Hematopoietic multipotent progenitor cell treated with erythropoietin and hydrocortisone succinate and interleukin-3 and kit ligand, for 15 days (in vitro differentiated cells): ENCODE results near the gene UBE3C.
"Not testable (repeated sequence)": the region's sequence is repeated elsewhere in the genome, so short reads cannot be mapped to it uniquely, and the experiment has no call there.

ENCODE experiments used
- DNase-seq: peaks from one replicate; pipeline ENCODE4 v3.0.0-alpha.2; 2015; ENCODE audit warnings: low spot score

The UBE3C gene

GRCh38 chr7:157271991-157272324, 133.2 kb downstream of the UBE3C start:
- DNase-seq = no peak

DNA sequence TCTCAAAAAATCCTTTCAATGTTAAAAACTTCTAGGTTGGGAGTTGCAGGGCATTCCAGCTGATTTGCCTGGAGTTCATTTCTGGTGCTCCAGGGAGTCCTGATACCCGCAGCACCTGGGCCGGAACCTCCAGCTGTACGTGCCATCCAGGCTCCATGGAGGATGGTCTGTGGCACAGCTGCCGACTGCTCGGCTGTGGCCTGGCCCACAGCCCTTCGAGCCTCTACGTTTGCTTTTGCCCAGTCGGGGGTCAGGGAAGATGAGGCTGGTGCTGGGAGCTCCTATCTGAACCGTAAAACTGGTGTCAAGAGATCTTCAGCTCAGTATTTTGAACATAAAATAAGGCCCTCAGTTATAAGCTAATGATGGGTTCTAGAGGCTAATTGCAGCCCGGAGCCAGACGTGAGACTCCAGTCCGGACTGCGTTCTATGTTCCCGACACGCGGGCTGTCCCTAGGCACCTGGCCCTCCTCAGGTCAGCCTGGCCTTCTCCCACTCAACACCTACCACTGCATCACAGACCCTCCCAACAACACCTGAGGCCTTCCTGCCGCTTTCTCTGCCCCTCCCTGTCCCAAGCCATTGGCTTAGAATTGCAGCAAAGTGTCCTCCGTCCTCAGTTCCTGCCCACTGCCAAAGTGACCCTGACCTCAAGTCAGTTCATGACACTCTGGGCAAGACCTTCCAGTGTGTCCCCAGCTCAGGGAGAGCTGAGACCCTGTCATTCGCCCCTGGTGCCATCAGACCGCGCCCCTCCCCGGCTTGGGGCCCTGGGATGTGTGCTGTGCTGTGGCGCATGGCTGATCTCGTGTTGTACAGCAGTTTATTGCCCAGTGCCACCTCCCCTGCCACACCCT, 133.9 kb downstream of the UBE3C start:
- DNase-seq = no peak

GRCh38 chr7:157273208-157274093, 134.7 kb downstream of the UBE3C start:
- peak; percentile 70 for DNase-seq

- DNase-seq = not testable (repeated sequence)
Measured at GRCh38 chr7:157274094-157274634, 135.4 kb downstream of the UBE3C start.

DNA sequence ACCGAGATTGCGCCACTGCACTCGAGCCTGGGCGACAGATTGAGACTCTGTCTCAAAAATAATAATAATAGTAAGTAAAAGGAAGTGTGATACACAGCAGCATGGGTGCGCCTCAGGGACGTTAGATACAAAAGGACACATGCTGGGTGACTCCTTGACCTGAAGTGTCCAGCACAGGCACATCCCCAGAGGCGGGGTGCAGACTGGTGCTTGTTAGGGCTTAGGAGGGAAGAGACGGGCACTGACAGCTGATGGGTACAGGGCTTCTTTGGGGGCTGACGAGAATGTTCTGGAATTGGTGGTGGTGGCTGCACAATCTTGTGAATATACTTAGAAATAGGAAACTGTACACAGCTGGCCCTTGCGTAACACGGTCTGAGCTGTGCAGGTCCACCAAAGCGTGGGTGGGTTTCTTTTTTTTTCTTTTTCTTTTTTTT, 136.3 kb downstream of the UBE3C start:
- DNase-seq = no peak

GRCh38 chr7:157276091-157276561, 137.4 kb downstream of the UBE3C start:
- DNase-seq = no peak

DNA sequence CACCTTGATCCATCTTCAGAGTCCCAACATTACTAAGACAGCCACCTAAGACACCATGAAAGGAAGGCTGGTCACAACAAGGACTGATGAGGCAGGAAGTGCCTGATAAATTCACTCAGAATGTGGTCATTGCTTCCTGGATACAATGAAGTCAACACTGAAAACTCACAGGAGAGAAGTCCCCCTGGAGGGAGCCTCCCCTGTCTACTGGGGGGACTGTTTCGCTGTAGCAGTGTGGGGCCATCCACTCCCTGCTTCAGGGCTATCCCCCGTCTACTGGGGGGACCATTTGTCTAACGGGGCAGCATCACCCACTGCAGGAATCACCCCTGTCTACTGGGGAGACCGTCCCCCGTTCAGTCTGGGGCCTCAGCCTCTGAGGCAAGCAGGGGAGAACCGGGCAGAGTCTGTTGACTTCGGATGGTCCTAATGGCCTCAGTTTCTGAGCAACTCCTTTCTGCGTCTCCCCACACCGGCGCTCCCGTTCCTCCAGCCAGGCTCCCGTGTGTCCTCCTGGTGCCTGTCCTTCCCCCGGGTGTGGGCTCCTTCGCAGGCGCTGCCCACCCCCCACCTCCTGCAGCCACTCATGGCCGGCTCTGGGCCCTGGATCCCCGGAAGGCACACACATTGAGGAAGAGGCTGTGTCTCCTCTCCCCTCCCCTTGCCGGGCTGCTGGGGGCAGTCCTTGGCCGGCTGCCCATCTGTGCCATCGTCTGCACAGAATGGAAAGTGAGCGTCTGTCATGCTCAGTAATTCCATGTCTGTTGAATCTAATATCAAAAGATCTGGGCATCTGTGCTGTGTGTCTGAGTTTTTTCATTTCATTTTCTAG, 138.2 kb downstream of the UBE3C start:
- DNase-seq = no peak

- not testable (repeated sequence) for DNase-seq
Measured at GRCh38 chr7:157277568-157277967, 138.8 kb downstream of the UBE3C start.

DNA sequence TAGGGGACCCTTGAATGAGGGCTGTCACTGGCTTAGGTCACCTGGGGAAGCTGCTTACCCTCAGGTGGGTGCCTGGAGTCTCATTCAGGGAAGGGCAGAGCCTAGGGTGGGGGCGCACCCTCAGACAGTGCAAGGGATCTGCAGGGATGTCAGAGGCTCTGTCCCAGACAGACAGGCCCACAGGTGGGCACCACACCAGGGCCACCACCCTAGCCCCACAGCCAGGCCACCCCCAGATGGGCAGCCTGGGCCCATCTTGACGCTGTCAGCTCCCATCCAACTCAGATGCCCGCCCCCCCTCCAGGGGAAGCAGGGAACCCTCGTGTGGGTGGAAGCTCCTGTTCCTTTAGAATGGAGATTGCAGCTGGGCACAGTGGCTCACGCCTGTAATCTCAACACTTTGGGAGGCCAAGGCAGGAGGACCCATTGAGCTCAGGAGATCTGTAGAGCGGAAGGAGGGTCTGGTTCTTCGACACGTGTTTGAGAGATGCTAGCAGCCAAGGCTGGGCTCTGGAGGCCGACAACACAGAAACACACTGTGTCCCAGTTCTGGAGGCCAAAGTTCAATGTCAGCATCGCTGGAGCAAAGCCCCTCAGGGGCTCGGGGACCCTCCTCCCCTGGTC, 139.6 kb downstream of the UBE3C start:
- no peak for DNase-seq

- DNase-seq = no peak
Measured at GRCh38 chr7:157278791-157279724, 140.3 kb downstream of the UBE3C start.

GRCh38 chr7:157279741-157280215, 141.1 kb downstream of the UBE3C start:
- no peak for DNase-seq

DNA sequence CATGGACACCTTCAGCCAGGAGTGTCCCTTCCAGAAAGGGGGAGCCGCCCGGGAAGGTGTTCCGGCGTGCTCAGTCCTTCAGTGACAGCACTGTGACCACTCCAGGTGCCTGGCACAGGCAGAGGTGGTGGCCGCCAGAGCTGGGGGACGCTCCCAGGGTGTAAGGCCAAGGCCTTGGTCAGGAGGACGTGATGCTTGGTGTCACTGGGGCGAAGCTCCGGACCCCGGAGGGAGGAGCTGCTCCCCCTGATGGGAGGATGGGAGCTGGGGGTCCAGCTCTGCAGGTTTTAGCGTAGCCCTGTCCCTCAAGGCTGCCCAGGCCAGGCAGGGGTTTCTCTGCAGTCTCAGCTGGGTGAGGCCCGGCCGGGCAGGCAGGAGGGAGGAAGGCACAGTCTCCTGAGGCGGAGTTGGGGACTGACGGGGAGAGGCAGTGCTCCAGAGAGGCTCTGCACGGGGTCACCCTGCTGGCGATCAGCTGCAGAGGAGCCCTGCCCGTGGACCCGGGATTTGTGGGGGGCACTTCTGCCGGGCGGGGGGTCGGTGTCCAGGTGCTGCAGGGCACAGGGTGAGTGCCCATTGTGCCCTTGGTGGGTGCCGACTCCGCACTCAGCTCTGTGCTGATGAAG, 141.6 kb downstream of the UBE3C start:
- DNase-seq = no peak

DNA sequence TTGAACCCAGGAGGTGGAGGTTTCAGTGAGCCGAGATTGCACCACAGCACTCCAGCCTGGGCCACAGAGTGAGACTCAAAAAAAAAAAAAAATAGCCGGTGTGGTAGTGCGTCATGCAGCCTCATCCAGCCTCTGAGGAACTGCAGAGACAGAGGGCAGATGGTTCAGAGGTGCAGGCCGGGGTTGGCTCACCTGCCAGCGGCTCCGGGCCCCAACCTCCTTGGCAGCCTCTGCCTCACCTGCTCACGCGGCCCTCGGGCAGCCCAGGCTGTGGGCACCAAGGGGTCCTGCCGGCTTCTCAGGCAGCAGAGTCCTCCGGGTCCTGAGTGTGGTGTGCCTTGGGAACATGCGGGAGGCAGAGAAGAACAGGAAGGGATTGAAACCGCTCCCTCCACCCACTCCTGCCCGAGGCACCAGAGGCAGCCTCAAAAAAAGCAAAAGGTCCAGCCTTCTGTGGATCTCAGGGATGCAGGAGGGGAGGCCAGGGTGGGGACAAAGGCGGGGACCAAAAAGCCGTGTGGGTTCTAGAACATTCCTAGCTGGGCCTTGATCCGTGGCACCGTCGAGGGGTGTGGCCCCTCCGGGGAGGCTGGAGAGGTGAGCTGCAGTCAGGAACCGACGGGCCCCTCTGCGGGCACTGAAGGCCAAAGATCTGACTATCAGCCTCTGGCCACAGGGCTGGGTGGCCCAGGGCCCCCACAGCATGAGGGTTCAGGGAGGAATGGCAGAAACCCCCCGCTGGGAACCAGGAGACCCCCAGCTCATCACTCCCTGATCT, 142.7 kb downstream of the UBE3C start:
- DNase-seq = no peak

GRCh38 chr7:157282141-157282801, 143.5 kb downstream of the UBE3C start:
- no peak for DNase-seq

DNA sequence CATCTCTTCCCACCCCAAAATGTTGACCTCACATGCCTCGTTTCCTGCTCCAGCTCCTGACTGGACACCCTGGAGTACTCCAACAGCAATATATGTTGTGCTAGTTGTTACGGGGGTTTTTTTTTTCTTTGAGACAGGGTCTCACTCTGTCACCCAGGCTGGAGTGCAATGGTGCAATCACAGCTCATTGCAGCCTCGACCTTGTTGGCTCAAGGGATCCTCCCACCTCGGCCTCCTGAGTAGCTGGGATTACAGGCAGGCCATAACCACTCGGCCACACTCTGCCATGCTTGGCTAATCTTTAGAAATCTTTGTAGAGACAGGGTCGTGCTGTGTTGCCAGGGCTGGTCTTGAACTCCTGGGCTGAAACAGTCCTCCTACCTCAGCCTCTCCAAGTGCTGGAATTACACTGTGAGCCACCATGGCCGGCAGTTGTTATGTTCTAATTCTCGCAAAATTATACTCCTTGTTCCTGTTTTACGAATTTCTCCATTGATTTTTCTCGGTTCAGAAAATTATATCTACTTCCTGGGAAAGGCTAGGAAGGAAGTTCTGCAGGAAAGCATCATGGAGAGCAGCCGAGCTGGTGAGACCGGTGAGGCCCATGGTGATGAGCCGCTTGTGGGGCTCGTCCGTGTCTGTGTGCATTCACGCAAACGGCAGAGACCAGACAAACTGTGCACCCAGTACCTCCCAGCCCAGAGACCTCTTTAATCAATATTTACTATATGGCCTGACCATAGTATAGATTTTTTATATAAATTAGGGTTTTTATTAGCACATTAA, 145.7 kb downstream of the UBE3C start:
- DNase-seq = no peak

DNA sequence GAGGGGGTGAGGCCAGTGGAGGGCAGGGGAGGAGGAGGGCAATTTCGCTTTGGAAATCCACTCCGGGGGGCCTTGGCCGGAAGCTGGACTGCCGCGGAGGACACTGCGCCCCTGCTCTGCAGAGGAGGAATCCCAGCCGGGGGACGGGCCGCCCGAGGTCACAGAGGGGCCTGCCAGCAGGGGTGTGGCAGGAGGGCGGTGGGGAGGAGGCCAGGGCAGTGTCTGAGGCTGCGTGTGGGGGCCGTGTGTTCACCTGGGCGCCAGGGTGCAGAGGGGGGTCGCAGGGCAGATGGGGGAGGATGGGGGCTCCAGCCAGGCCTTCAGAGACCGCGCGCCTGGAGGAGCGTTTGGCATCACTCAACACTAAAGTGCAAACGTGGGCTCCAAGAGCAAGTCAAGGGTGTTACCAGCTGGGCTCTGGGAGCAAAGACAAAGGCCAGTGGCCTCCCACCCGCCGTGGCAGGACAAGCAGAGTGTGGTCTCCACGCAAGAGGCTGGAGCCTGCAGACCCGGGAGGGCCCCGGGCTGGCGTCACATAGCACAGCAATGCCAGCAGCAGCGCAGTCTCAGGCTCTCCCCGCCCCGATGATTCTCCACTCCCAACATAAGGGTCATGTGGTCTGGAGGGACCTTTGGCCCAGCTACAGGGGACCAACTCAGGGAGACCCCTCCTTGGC, 152.8 kb downstream of the UBE3C start:
- DNase-seq = no peak

DNA sequence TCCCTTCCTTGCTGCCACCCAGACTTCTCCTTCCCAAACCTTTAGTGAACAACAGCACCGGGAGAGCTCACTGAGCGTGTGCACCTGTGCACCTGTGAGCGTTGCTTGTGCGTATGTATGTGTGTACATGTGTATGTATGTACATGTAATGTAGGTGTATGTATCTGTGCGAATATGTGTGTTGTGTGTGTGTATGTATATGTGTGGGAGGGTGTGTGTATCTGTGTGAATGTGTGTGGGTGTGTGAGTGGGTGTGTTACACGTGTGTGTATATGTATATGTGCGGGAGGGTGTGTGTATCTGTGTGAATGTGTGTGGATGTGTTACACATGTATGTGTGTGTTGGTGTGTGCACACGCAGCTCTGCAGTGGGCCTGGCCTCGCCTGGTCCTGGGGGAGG, 153.5 kb downstream of the UBE3C start:
- no peak for DNase-seq
